Measurements from ENCODE around the gene EPX. TPM values are rescaled to one million over a fixed set of nuclear protein-coding genes. Genes with fewer than 3 reads are reported as not detected.

EPX gene
- total RNA-seq, 1 experiment from 2014 or later: not detected

DNA sequence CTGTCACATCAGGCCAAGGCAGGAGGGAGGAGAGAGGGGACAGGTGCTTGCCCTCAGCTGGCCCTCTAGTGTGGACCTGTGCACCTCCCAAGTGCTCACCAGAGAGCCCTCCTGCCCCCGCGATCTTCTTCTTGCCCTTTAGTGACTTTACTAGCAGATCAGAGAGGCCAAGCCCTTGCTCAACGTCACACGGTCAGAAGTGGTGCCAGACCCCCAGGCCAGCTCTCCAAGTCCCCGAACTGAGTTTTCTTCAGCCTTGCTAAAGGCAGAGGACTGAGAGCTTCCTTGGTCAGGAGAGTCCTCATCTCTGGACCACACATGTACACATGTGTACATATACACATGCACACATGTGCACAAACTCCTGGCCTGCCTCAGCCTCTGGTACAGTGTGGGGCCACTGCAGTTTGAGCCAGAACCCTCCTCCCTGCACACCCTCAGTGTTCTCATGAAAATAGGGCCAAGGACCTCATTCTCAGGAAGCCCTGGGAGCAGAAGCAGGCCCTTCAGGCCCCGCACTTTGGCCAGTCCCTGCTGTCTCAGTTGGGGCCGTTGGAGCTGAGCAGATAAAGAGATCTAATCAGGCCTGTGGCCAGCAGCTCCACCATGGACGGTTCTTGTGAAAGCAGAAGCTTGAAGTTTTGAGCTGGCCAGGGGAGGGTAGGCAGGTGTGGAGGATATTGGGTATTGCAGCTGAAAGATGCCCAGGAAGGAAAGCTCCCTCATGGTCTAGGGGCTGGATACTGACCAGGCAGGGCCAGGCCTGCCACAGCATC is 7.4 kb upstream of the EPX start:
- no TSS peak for BruUV-seq (replicated peaks)
- ChIA-PET CTCF (interaction anchor here (1.5 kb wide), 1 partner anchor 352 kb away, joined by 6 read pairs; no protein-coding TSS in a partner anchor), POLR2A (no interaction called here)
- TF ChIP-seq CTCF (IDR thresholded peaks at IDR 0.05; ENCODE audit: unreplicated experiment): no peak
- no peaks in the 10 kb centered on the region for H3K36me3 Mint-ChIP-seq (ENCODE audit: insufficient read depth, unreplicated experiment)
- H3K27me3 Mint-ChIP-seq (ENCODE audit: insufficient read depth, unreplicated experiment): peaks cover 31% of the 10 kb centered on the region
- H3K9me3 Mint-ChIP-seq (ENCODE audit: unreplicated experiment): no peaks in the 10 kb centered on the region
- peaks cover 17% of the 10 kb centered on the region for H3K4me1 Mint-ChIP-seq (ENCODE audit: insufficient read depth, unreplicated experiment)
- DNase-seq (ENCODE audit: unreplicated experiment): no peak
- no peak overlapping the region for H3K27ac Mint-ChIP-seq (ENCODE audit: low read depth, unreplicated experiment)
- no peak overlapping the region for H3K4me3 Mint-ChIP-seq (ENCODE audit: unreplicated experiment)
- intact Hi-C loops (cut with micrococcal nuclease): no loop called here

DNA sequence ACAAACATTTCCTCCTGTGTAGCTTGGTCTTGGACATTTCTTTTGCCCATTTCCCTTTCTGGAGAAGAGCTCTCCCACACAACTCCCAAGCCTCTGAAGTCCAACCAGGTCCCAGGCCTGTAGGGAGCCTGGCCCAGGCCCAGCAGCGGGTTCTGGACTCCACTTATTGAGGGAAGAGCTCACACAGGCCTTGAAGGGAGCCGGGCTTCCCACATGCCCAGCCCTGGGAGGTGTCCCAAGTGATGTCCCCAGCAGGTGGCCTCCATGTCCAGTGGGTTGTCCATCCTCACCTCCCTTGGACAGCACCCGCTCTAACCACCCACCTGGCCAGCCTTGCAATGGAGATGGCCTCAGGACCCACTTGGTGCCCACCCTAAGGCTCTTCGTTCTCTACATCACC is 5.9 kb upstream of the EPX start:
- intact Hi-C loops (cut with micrococcal nuclease): no loop called here
- no TSS peak for BruUV-seq (replicated peaks)
- H3K36me3 Mint-ChIP-seq (ENCODE audit: insufficient read depth, unreplicated experiment): no peaks in the 10 kb centered on the region
- no peak for TF ChIP-seq CTCF (IDR thresholded peaks at IDR 0.05; ENCODE audit: unreplicated experiment)
- no peak for DNase-seq (ENCODE audit: unreplicated experiment)
- H3K27me3 Mint-ChIP-seq (ENCODE audit: insufficient read depth, unreplicated experiment): peaks cover 20% of the 10 kb centered on the region
- ChIA-PET CTCF (interaction anchor here (1.5 kb wide), 1 partner anchor 353 kb away, joined by 6 read pairs; no protein-coding TSS in a partner anchor), POLR2A (no interaction called here)
- H3K27ac Mint-ChIP-seq (ENCODE audit: low read depth, unreplicated experiment): no peak overlapping the region
- no peaks in the 10 kb centered on the region for H3K9me3 Mint-ChIP-seq (ENCODE audit: unreplicated experiment)
- H3K4me3 Mint-ChIP-seq (ENCODE audit: unreplicated experiment): no peak overlapping the region
- peaks cover 17% of the 10 kb centered on the region for H3K4me1 Mint-ChIP-seq (ENCODE audit: insufficient read depth, unreplicated experiment)

DNA sequence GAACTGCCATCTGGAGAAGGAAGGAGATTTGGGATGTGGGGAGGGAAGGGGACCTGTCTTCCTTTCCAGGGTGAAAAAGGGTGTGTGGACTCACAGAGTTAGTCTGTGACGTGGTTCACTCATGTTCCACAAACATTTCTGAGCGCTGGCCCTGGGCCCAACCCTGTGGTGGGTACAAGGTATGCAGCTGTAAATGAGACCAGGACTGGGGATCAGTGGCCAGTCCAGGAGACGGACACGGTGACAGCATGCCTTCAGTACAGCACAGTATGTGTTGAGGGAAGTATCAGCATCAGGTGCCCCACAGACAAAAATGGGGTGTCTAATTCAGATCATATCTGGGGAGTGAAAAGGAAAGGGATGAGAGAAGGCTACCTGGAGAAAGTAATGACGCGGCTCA is 5.5 kb upstream of the EPX start:
- DNase-seq (ENCODE audit: unreplicated experiment): no peak
- CTCF ChIA-PET: interaction anchor here (1.5 kb wide), 1 partner anchor 354 kb away, joined by 6 read pairs; no protein-coding TSS in a partner anchor
- Mint-ChIP-seq H3K27ac (ENCODE audit: low read depth, unreplicated experiment) (no peak overlapping the region), H3K4me1 (ENCODE audit: insufficient read depth, unreplicated experiment) (peaks cover 17% of the 10 kb centered on the region), H3K36me3 (ENCODE audit: insufficient read depth, unreplicated experiment) (no peaks in the 10 kb centered on the region), H3K27me3 (ENCODE audit: insufficient read depth, unreplicated experiment) (peaks cover 16% of the 10 kb centered on the region), H3K9me3 (ENCODE audit: unreplicated experiment) (no peaks in the 10 kb centered on the region), H3K4me3 (ENCODE audit: unreplicated experiment) (no peak overlapping the region)
- POLR2A ChIA-PET: no interaction called here
- intact Hi-C loops (cut with micrococcal nuclease): no loop called here
- no peak for TF ChIP-seq CTCF (IDR thresholded peaks at IDR 0.05; ENCODE audit: unreplicated experiment)
- no TSS peak for BruUV-seq (replicated peaks)

DNA sequence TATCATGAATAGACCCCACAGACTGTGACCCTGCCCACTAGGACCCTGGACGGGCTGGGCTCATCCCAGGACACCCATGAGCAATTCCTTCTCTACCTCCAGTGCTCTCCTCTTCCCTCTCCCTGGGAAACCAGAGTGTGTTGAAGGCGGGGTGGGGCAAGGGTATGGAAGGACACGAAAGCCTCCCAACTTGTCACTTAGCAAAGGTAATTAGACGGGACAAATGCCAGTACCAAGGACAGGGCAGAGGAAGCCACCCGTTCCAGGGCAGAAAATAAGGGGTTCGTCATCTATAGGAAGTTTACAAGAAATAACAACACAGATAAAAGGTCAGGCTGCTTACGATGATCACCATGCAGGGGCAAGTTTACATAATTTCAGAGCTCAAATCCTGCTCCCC is 4.9 kb upstream of the EPX start:
- intact Hi-C loops (cut with micrococcal nuclease): no loop called here
- Mint-ChIP-seq H3K4me3 (ENCODE audit: unreplicated experiment) (no peak overlapping the region), H3K27ac (ENCODE audit: low read depth, unreplicated experiment) (no peak overlapping the region), H3K36me3 (ENCODE audit: insufficient read depth, unreplicated experiment) (no peaks in the 10 kb centered on the region), H3K4me1 (ENCODE audit: insufficient read depth, unreplicated experiment) (peaks cover 17% of the 10 kb centered on the region), H3K27me3 (ENCODE audit: insufficient read depth, unreplicated experiment) (peaks cover 16% of the 10 kb centered on the region), H3K9me3 (ENCODE audit: unreplicated experiment) (no peaks in the 10 kb centered on the region)
- ChIA-PET POLR2A (no interaction called here), CTCF (no interaction called here)
- no peak for DNase-seq (ENCODE audit: unreplicated experiment)
- no peak for TF ChIP-seq CTCF (IDR thresholded peaks at IDR 0.05; ENCODE audit: unreplicated experiment)
- BruUV-seq (replicated peaks): no TSS peak

All from MCF 10A (cell line).